H9 (cell line): ENCODE results near the gene DIP2C. TPM values are rescaled to one million over a fixed set of nuclear protein-coding genes. Genes with fewer than 3 reads are reported as not detected.
A peak's percentile ranks its signal among the peaks of the same experiment; 100 is the strongest.

Experiments used
- DNase-seq: peaks from one replicate; pipeline ENCODE4 v3.0.0-alpha.2; 2017
- H2AFZ ChIP-seq: one replicate; pipeline ENCODE4 v1.6.1; 2013; ENCODE audit warnings: mild to moderate bottlenecking, low read length, control low read depth, moderate library complexity
- H2AK5ac ChIP-seq: 2 replicates; pipeline ENCODE4 v1.6.1; 2013; ENCODE audit warnings: low read length, control low read depth, mixed read lengths; ENCODE audit not compliant: insufficient read length
- H2BK120ac ChIP-seq: one replicate; pipeline ENCODE4 v1.6.1; 2013; ENCODE audit warnings: low read depth, mild to moderate bottlenecking, low read length, control low read depth, inconsistent platforms; ENCODE audit not compliant: poor library complexity, severe bottlenecking
- H2BK12ac ChIP-seq: 2 replicates; pipeline ENCODE4 v1.6.1; 2013; ENCODE audit warnings: low read length, control low read depth, mixed read lengths, low read depth; ENCODE audit not compliant: insufficient read length
- H2BK15ac ChIP-seq: 2 replicates; pipeline ENCODE4 v1.6.1; 2013; ENCODE audit warnings: low read depth, low read length, control low read depth
- H2BK20ac ChIP-seq: one replicate; pipeline ENCODE4 v1.6.1; 2013; ENCODE audit warnings: low read depth, mild to moderate bottlenecking, low read length, control low read depth, inconsistent platforms; ENCODE audit not compliant: poor library complexity, severe bottlenecking
- H2BK5ac ChIP-seq: 2 replicates; pipeline ENCODE4 v1.6.1; 2013; ENCODE audit warnings: low read length, control low read depth, mixed read lengths; ENCODE audit not compliant: insufficient read length
- H3K14ac ChIP-seq: 2 replicates; pipeline ENCODE4 v1.6.1; 2013; ENCODE audit warnings: low read length, control low read depth; ENCODE audit not compliant: insufficient read depth
- H3K18ac ChIP-seq: 2 replicates; pipeline ENCODE4 v1.6.1; 2013; ENCODE audit warnings: low read depth, mild to moderate bottlenecking, mixed read lengths, low read length, control low read depth; ENCODE audit not compliant: insufficient read length
- H3K23ac ChIP-seq: 2 replicates; pipeline ENCODE4 v1.6.1; 2013; ENCODE audit warnings: low read length, control low read depth, mixed read lengths, low read depth; ENCODE audit not compliant: insufficient read length
- H3K23me2 ChIP-seq: 2 replicates; pipeline ENCODE4 v1.6.1; 2013; ENCODE audit warnings: low read depth, mild to moderate bottlenecking, mixed read lengths, low read length, control low read depth; ENCODE audit not compliant: insufficient read length, poor library complexity, severe bottlenecking
- H3K27ac ChIP-seq: 2 replicates; pipeline ENCODE4 v1.5.1; 2013; ENCODE audit warnings: low read length, control low read depth, mixed read lengths, low read depth; ENCODE audit not compliant: insufficient read length
- H3K27me3 ChIP-seq: 2 replicates; pipeline ENCODE4 v1.6.1; 2013; ENCODE audit warnings: low read length, control low read depth, inconsistent platforms; ENCODE audit not compliant: insufficient read depth
- H3K4ac ChIP-seq: 2 replicates; pipeline ENCODE4 v1.6.1; 2013; ENCODE audit warnings: low read depth, mild to moderate bottlenecking, control low read depth, inconsistent platforms, low read length, moderate library complexity
- H3K4me1 ChIP-seq: 2 replicates; pipeline ENCODE4 v1.6.1; 2013; ENCODE audit warnings: low read length, control low read depth, inconsistent platforms; ENCODE audit not compliant: insufficient read depth
- H3K4me2 ChIP-seq: 2 replicates; pipeline ENCODE4 v1.6.1; 2013; ENCODE audit warnings: low read length, control low read depth, mixed read lengths; ENCODE audit not compliant: insufficient read length, insufficient read depth
- H3K56ac ChIP-seq: 2 replicates; pipeline ENCODE4 v1.6.1; 2013; ENCODE audit warnings: low read depth, mild to moderate bottlenecking, mixed read lengths, low read length, control low read depth; ENCODE audit not compliant: insufficient read length
- H3K79me1 ChIP-seq: 2 replicates; pipeline ENCODE4 v1.6.1; 2013; ENCODE audit warnings: low read depth, mild to moderate bottlenecking, moderate library complexity, low read length, control low read depth, inconsistent platforms; ENCODE audit not compliant: insufficient read depth, poor library complexity, severe bottlenecking
- H3K79me2 ChIP-seq: 2 replicates; pipeline ENCODE4 v1.6.1; 2013; ENCODE audit warnings: low read length, control low read depth, inconsistent platforms; ENCODE audit not compliant: insufficient read depth
- H3K9ac ChIP-seq: 2 replicates; pipeline ENCODE4 v1.6.1; 2013; ENCODE audit warnings: low read length, control low read depth, mixed read lengths; ENCODE audit not compliant: insufficient read length; ENCODE audit errors: extremely low read depth
- H3K9me3 ChIP-seq: one replicate; pipeline ENCODE4 v1.6.1; 2013; ENCODE audit warnings: low read depth, low read length, inconsistent platforms; ENCODE audit not compliant: control insufficient read depth
- H3T11ph ChIP-seq: one replicate; pipeline ENCODE4 v1.6.1; 2013; ENCODE audit warnings: mild to moderate bottlenecking, low read length, control low read depth, inconsistent platforms
- H4K20me1 ChIP-seq: one replicate; pipeline ENCODE4 v1.6.1; 2013; ENCODE audit not compliant: control insufficient read depth, insufficient read length, insufficient read depth
- H4K5ac ChIP-seq: 2 replicates; pipeline ENCODE4 v1.6.1; 2013; ENCODE audit warnings: low read depth, mild to moderate bottlenecking, mixed read lengths, low read length, control low read depth; ENCODE audit not compliant: insufficient read length
- H4K8ac ChIP-seq: replicated peaks from 2 replicates; pipeline ENCODE4 v1.6.1; 2013; ENCODE audit warnings: low read length, control low read depth, mixed read lengths, low read depth; ENCODE audit not compliant: insufficient read length
- H4K91ac ChIP-seq: 2 replicates; pipeline ENCODE4 v1.6.1; 2013; ENCODE audit warnings: low read depth, mild to moderate bottlenecking, moderate library complexity, mixed read lengths, low read length, control low read depth; ENCODE audit not compliant: insufficient read length
- H3K27ac Mint-ChIP-seq, 3 experiments: 2 replicates in 2 of 3; 3 replicates in 1 of 3; pipeline ENCODE4 v1.8.0; 2020 to 2021; ENCODE audit warnings: mixed read lengths in 3 of 3, mild to moderate bottlenecking in 1 of 3, moderate library complexity in 1 of 3
- H3K27me3 Mint-ChIP-seq: 2 replicates; pipeline ENCODE4 v1.8.0; 2021; ENCODE audit warnings: low read depth, mild to moderate bottlenecking, moderate library complexity, mixed read lengths
- H3K36me3 Mint-ChIP-seq, 3 experiments: 2 replicates in 2 of 3; 3 replicates in 1 of 3; pipeline ENCODE4 v1.8.0; 2020 to 2021; ENCODE audit warnings: low read depth in 3 of 3, mixed read lengths in 3 of 3; ENCODE audit not compliant: insufficient read depth in 1 of 3
- H3K4me1 Mint-ChIP-seq, 2 experiments: 2 replicates each; pipeline ENCODE4 v1.8.0; 2020; ENCODE audit warnings: mixed read lengths in 2 of 2
- H3K4me3 Mint-ChIP-seq, 2 experiments: 2 replicates in 1 of 2; 3 replicates in 1 of 2; pipeline ENCODE4 v1.8.0; 2020 to 2021; ENCODE audit warnings: mild to moderate bottlenecking in 2 of 2, mixed read lengths in 2 of 2, moderate library complexity in 1 of 2
- H3K9me3 Mint-ChIP-seq, 2 experiments: 2 replicates in 1 of 2; 3 replicates in 1 of 2; pipeline ENCODE4 v1.8.0; 2020; ENCODE audit warnings: mild to moderate bottlenecking in 2 of 2, mixed read lengths in 2 of 2, moderate library complexity in 1 of 2
- CTCF ChIP-seq: fragments of 200-600 bp; sonication (generic); conservative IDR thresholded peaks from 3 replicates; pipeline ENCODE4 v1.8.0; 2021; ENCODE audit warnings: antibody characterized with exemption, mild to moderate bottlenecking
- WGBS: extraction: QIAGEN DNeasy Blood & Tissue Kit; methylation state at CpG from one replicate; pipeline ENCODE4 v1.1.7; 2013; ENCODE audit warnings: missing lambda C conversion rate, low lambda C conversion rate, mixed read lengths; ENCODE audit not compliant: insufficient read length; ENCODE audit errors: extremely low coverage; 5-methylcytosine and 5-hydroxymethylcytosine counted together
- total RNA-seq: library from RNA; stranded (reverse); gene quantifications from 2 replicates; pipeline ENCODE4 v1.2.1, GENCODE V29; 2021

The DIP2C gene
- total RNA-seq, 1 experiment from 2014 or later: 7.9 TPM

- no peaks in the 10 kb centered on the region for H3K27me3 Mint-ChIP-seq
- Histone ChIP-seq H3K9me3 (no peaks in the 10 kb centered on the region), H3K23me2 (no peaks in the 10 kb centered on the region), H3K27me3 (no peaks in the 10 kb centered on the region), H4K8ac (no peak overlapping the region), H3K4me1 (no peaks in the 10 kb centered on the region), H3K9ac (no peak overlapping the region), H3K79me2 (no peaks in the 10 kb centered on the region), H3K18ac (no peak overlapping the region), H2AFZ (no peak overlapping the region), H3K4me2 (no peak overlapping the region), H2BK120ac (no peak overlapping the region), H3T11ph (no peak overlapping the region), H2BK15ac (no peak overlapping the region), H4K91ac (no peak overlapping the region), H3K79me1 (no peaks in the 10 kb centered on the region), H2BK20ac (no peak overlapping the region), H3K56ac (no peak overlapping the region), H2BK5ac (no peak overlapping the region), H2AK5ac (no peak overlapping the region), H4K20me1 (no peaks in the 10 kb centered on the region), H3K4ac (no peak overlapping the region), H3K23ac (no peak overlapping the region), H2BK12ac (no peak overlapping the region), H3K14ac (no peak overlapping the region), H4K5ac (no peak overlapping the region), H3K27ac (no peak overlapping the region)
- WGBS: no CpG with 5 or more reads among the region's 8 CpGs
- no peak for DNase-seq
- no peaks in the 10 kb centered on the region for H3K9me3 Mint-ChIP-seq
- H3K36me3 Mint-ChIP-seq: peaks cover 0 to 6% (median 0%) of the 10 kb centered on the region in 3 experiments; a peak in 2 of 7 replicates
- H3K4me3 Mint-ChIP-seq: no peak overlapping the region
- H3K27ac Mint-ChIP-seq: peak overlapping the region in 1 of 3 experiments; percentile 55; a peak in 1 of 7 replicates
- no peak for TF ChIP-seq CTCF
- peaks cover 0 to 3% of the 10 kb centered on the region in 2 experiments; a peak in 1 of 4 replicates for H3K4me1 Mint-ChIP-seq
These were observed 268.3 kb downstream of the DIP2C start for GRCh38 chr10:421170-421569.
